Pulmonary artery endothelial cell (primary cell): Measurements from ENCODE around the gene PLPPR3. TPM values are rescaled to one million over a fixed set of nuclear protein-coding genes. Genes with fewer than 3 reads are reported as not detected.

ENCODE experiments used
- DNase-seq: peaks from one replicate; pipeline ENCODE4 v3.0.0-alpha.2; 2011; ENCODE audit warnings: low read depth, low spot score
- total RNA-seq: library from RNA; depleted of rRNA; stranded (reverse); fragments of >200 nt; gene quantifications from 2 replicates; pipeline ENCODE4 v1.2.3, GENCODE V29; 2014

The PLPPR3 gene
- total RNA-seq, 1 donor from 2014 or later, result 0.33 TPM

DNA sequence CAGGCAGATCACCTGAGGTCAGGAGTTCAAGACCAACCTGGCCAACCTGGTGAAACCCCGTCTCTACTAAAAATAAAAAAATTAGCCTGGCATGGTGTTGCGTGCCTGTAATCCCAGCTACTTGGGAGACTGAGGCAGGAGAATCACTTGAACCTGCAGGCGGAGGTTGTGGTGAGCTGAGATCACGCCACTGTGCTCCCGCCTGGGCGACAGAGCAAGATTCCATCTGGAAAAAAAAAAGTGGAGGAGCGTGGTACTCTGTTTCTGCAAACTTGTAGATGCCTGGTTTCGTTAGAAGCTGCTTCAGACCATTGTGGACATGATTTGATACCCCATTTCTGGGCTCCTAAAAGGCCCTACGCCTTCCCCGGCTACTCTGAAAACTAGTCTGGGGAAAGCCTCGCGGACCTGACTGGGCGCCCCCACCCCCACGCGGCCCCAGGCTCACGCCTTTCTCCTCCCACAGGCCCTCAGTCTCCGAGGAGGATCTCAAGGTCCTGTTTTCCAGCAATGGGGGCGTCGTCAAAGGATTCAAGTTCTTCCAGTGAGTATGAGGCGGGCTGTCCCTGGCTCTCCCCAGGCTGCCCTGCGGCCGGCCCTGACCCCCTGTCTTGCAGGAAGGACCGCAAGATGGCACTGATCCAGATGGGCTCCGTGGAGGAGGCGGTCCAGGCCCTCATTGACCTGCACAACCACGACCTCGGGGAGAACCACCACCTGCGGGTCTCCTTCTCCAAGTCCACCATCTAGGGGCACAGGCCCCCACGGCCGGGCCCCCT is 11.5 kb downstream of the PLPPR3 start:
- DNase-seq, result no peak

DNA sequence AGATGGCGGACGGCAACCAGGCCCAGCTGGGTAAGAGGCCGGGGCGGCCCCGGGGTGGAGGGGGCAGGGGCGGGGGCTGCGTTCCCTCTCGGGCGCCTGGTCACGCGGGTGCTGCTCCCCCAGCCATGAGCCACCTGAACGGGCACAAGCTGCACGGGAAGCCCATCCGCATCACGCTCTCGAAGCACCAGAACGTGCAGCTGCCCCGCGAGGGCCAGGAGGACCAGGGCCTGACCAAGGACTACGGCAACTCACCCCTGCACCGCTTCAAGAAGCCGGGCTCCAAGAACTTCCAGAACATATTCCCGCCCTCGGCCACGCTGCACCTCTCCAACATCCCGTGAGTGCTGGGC is 13.4 kb downstream of the PLPPR3 start:
- DNase-seq, result no peak

DNA sequence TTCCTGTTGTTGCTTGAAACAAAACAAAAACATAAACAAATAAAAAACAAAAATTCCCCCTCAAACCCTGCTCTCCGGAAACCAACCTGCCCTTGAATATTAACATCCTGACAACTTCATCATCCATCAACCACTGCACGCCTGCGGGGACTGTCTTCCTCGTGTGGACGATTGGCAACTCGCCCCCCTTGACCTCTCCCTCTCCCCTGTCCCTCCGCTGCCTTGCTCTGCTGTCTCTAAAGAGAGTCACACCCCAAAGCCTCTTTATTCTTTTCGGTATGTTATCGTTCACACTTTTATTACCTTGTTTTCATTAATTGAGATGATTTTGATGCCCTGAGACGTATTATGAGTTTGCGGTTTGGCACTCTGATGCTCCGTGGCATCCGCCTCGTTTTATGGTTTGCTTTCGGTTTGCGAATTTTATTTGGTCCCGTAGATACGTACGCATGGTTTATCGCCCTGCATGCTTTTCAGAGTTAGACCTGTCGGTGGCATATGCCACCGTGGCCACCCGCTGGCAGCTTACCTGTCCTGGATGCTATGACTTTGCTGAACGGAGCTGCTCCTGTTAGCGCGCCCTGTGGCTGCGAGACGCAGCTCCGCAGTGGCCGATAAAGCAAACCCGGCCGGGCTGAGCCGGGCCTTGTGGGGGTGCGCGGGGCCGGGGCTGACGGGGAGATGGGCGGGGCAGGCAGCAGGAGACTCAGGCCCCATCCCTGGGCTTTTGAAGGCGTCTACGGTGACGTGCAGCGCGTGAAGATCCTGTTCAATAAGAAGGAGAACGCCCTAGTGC is 13.9 kb downstream of the PLPPR3 start:
- no peak for DNase-seq

DNA sequence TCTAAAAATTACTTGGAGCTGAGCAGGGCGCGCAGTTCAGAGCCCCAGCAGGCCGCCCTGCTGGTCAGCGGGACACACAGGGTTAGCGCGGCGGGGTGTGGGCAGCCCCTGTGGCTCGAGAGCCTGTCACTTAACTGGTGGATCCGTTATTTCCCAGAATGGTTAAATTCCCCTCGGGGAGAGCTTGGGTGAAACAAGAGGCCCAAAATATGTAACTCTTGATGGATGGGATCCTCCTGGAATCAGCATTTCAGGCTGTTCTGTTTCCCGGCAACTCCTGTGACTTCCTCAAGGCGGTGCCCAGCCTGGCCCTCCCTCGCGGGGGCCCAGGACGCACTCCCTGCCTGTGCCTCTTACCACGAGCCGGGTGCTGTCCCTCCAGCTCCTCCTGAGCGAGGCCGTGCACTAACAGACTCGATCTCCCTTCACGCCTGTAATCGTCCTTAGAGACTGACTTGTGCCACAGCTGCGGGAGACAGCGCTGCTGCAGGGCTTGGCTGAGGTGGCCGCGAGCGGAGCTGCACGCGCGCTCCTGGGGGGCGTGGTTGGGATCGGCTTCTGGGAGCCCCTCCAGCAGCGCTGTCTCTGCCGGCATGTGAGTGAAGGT is 14.8 kb downstream of the PLPPR3 start:
- no peak for DNase-seq

DNA sequence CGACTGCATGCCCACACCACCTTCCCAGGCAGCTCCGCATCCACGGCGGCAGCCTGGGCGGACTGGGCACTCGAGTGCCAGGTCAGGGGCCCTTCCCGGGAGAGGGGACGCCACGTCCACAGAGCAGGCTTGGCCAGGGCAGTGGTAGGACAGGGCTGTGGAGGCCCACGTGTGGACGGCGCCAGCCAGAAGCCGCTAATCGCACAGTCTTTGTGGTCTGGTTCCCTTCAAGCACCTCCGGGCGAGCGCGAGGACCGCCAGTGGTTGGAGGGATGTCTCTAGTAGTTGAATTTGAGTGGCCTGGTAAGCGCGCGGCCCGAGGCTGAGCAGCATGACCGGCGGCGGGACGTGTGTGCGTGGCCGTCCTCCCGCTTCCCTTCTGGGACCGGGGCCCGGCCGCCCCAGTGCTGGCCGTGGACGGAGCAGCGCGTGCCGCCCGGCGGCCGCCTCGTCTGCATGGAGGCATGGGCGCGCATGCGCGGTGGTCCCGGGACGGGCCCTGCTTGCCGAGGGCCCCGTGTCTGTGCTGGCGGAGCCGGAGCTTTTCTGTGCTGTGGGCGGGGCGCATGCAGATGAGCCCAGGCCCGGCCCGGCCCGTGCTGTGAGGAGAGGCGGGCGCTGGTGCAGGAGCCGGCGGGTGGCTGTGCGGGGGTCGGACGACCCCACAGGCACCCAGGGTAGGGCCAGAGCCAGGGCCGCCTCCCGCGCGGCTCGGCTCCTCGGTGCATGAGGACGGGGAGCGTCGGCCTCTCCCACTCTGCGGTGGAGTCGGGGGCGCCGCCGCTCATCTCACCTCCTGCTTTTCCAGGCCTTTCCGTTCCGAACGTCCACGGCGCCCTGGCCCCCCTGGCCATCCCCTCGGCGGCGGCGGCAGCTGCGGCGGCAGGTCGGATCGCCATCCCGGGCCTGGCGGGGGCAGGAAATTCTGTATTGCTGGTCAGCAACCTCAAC is 15.9 kb downstream of the PLPPR3 start:
- no peak for DNase-seq

DNA sequence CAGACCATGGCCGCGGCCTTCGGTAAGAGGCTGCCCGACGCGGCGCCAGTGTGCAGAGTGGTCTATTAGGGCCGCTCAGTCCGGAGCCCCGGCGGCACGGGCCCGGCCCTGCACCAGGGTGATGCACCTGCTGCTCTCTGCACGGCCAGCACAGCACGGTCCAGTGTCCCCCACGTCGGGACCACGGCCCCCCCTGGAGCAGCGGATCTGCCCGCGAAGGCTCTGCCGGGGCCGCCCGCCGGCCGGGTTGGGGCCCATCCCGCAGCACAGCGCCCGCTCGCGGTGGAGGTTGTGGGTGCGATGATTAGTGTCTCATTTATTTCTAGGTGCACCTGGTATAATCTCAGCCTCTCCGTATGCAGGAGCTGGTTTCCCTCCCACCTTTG is 16.6 kb downstream of the PLPPR3 start:
- DNase-seq, result no peak

DNA sequence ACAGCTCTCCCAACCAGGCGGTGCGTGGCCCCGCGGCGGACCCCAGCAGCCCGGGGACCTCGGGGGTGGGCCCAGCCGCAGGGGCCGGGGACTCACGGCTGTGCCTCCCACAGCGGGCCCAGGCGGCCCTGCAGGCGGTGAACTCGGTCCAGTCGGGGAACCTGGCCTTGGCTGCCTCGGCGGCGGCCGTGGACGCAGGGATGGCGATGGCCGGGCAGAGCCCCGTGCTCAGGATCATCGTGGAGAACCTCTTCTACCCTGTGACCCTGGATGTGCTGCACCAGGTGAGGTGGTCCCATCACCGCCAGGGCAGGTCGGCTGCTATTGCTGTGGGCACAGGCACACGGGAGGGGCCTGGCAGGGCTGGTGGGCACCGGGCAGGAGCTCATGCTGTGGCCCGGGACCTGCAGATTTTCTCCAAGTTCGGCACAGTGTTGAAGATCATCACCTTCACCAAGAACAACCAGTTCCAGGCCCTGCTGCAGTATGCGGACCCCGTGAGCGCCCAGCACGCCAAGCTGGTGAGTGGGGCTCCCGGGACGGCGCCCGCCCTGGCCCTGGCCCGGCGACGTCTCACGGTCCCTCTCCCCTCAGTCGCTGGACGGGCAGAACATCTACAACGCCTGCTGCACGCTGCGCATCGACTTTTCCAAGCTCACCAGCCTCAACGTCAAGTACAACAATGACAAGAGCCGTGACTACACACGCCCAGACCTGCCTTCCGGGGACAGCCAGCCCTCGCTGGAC is 17.2 kb downstream of the PLPPR3 start:
- DNase-seq, result no peak

DNA sequence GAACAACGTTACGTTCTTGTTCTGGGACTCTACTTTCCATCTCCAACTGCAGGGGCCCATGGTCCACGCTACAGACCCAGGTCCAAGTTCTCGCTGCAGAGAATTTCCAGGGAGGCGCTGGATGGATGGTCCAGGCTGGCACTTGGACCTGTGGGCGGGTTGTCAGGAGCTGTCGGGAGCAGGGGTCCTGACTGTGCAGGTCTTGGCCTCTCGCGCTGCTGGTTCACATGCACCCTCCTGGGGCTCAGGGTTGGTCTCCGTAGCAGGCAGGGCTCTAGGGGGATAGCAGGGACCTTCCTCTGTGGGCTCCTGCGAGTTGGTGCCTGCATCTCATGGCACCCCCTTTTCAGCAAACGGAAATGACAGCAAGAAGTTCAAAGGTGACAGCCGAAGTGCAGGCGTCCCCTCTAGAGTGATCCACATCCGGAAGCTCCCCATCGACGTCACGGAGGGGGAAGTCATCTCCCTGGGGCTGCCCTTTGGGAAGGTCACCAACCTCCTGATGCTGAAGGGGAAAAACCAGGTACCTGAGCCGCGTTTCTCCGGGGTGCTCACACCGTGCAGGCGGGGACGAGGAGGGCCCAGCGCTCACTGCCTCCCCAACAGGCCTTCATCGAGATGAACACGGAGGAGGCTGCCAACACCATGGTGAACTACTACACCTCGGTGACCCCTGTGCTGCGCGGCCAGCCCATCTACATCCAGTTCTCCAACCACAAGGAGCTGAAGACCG is 17.9 kb downstream of the PLPPR3 start:
- no peak for DNase-seq

DNA sequence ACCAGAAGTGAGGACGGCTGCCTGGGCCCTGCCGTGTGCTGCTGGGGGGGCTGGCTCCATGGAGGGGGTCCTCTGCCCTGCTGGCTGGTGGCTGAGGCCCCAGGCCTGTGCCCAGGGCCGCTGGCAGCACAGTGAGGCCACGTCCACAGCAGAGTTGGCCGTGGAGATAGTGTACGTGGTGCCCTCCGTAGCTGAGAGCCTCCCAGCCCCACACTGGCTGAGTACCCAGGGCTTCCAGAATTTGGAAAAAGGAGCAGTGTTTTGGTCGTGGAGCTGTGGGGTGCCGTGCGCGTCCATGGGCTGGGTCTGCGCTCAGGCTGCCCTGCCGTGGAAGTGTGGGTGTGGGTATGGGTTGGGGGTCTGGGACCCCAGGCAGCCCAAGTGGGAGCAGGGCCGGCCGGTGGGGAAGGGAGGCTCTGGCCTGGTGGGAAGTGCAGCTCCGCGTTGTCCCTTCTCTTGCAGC is 18.6 kb downstream of the PLPPR3 start:
- DNase-seq, result no peak

DNA sequence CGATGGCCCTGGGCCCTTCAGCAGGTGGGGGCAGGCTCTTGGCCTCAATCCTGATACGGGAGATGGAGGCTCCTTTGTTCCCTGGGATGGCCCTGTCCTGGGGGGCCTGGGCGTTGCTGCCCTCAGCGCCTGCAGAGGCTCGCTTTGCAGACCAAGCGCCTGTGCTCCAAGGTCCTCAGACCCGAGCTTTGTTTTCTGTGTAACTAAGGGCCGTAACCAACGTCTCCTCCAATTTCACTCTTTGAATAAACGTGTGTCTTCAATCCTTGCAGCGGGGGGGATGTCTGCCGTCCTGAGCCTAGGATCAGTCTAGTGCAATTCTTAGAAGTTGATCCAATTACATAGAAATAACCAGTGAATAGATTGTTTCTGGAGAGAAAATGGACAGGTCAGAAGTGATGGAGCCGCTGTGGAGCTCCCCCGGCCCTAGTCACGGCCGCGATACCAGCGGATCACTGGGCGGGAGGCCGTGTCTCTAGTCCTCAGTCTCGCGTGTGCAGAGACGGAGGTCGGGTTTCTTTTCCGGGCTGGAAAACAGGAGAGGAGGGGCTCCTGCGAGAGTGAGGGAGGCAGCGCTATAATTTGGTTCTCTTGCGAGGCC is 19.2 kb downstream of the PLPPR3 start:
- no peak for DNase-seq

DNA sequence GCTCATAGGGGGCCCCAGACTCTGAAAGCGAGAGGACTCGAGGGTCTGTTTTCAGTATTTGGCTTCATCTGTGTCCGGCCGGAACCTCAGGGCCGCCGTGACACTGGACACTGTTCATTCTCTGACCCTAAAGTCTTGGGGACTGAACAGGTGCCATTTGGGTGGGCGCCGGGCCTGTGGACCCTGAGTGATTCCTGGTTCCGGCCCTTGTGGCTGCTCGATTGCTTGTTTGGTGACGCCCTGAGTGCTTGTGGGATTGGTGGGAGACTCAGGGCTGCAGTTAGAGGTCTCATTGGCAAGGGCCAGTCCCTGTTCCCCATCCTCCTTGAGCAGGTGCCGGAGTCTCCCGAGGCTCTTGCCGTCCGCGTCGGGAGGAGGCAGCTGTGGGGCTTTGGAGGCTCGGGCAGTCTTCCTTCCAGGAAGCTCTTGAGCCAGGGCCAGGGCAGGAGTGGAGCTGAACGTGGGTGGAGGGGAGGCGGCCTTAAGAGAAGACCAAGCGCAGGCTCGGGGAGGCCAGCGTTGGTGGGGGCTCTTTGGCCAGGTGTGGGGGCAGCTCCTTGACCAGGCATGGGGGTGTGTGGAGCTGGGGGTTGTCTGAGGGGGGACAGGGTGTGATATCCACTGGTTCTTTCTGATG is 19.8 kb downstream of the PLPPR3 start:
- no peak for DNase-seq

DNA sequence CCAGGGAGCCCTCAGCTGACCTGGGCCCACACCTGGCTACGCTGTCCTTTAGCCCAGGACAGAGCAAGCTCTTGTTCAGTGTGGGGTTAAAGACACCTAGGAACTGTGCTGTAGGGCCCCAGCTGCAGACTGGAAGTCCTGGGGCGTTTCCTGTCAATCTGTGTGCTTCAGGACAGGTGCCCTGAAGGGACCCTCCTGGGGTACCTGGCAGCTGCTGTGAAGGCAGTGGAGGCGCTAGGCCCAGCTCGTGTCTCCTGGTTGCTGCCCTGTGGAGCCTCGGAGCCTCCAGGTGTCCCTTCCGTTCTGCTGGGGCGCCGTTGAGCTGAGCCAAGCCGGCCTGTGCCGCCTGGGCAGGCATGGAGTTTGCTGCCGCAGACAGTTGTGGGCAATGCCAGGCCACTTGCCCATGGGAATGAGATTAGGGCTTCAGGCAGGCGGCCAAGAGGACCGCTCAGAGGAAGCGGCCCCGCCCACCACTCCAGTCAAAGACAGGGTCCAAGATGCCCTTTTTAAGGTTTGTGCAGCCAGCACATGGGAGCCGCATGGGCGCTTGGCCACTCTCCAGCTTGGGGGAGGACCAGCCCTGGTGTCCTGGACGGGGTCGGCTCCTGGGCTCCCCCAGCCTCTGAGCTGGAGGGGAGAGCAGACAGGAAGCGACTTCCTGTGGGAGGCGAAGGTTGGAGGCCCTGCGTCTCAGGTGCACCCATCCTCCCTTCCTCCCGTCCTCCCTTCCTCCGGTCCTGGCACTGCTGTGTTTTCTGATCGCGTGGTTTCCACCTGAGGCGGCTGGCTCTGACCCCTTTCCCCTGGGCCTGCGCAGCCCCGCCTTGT is 20.5 kb downstream of the PLPPR3 start:
- DNase-seq, result no peak

DNA sequence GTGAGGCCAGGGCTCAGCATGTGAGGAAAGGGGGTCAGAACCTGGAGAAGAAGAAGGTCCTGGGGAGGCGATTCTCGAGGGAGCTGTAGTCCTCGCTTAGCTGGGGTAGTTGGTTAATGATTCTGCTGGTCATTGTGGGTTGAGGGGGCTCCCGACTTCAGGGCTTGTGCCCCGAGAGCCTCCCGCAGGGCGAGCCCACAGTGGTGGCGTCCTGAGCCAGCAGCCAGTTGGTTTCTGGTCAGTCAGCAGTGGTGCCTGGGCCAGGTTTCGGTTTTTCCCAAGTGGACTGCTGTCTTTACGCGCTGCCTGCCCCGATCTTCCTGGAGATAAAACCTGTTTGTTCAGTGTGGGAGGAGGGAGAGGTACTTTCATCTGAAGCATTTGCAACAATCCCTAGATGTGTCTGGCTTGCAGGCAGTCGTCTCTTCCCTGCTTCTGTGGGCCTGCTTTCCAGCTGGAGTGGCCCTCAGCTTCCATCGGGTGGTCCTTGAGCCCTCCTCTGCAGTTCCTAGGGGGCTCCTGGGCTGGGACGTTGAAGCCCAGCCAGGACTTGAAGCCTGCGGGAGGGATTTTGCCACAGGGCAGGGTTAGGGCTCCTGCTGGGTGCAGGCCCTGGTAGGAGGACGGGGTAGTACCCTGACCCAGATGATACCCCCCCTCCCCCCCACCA is 21.3 kb downstream of the PLPPR3 start:
- DNase-seq, result no peak

DNA sequence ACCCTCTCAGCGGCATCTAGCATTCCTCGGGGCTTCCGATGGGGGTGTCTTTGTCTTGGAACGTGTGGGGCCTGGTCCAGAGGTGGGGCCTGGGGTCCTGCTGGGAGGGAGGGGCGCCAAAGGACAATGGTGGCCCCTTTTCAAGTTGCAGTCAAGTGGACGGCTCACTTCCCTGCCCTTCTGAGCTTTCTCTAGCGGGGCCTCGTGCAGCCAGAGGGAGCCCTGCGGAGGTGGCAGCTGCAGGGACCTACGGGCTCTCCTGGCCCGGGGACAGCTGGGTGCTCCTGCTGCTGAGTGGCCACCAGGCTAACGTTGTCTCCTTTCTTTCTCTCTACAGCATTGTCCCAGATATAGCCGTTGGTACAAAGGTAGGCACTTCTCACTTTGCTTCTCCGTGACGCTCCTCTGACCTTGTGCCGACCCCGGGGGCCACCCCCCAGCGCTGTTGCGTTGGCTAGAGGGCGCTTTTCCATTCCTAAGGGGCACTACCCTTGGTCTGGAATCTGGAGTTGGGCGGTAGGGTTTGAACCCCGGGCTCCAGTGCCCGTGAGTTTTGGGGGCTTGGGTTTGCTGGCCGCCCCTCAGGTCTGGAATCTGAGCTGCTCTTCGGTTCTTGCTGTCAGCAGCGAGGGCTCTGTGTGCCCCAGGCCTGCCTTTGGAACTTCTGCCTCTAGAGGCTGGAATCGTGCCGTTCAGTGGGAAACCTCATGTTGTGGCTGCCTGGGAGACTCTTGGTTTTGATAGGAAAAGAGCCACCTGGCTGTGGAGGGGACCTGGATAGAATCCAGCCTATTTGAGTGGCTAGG is 22.5 kb downstream of the PLPPR3 start:
- no peak for DNase-seq

DNA sequence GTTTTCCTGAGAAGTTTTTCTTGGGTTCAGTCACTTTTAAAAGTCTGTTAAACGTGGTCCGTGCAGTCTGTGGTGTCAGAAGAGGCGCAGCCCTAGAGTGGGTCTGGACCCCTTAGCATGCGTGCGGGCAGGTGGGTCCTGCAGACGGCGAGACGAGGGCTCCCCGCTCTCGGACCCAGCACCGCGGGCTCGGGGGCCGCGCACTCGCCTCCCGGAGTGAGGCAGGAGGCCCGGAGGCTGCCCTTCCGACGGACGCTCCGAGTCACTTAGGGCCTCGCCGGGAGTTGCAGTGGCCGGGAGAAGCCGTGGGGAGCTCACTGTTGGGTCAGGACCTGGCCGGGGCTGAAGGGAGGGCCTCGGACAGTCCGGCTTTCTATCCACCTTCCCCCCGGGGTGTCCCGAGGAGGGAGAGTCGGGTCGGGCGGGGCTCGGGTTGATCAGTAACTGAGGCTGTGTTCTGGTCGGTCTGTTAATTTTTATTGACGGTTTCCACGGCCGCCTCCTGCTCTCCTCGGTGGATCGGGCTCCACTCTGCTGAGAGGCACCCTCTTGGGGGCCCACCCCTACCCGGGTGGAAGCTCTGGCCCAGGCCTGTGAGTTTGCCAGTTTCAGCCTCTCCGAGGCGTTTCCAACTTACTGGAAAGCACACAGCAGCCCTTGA is 23.2 kb downstream of the PLPPR3 start:
- no peak for DNase-seq
